GM12878 (cell line): ENCODE results near the gene SSBP3. TPM values are rescaled to one million over a fixed set of nuclear protein-coding genes. Genes with fewer than 3 reads are reported as not detected.

Source experiments
- ATAC-seq: fragments of 200-7000 bp; cut with Tn5 transposase; 3 replicates; pipeline ENCODE4 v1.9.1; 2020; ENCODE audit warnings: mild to moderate bottlenecking, moderate library complexity
- BruUV-seq: library from RNA; stranded (reverse); fragments of 400-500 nt; replicated peaks from 2 replicates; lab custom pipeline; 2021; lab: Mats Ljungman, UMichigan
- CTCF ChIA-PET: fragments of 300-600 bp; sonication (Branson Sonifier 250); formaldehyde crosslinking; extraction: SDS; loops from one replicate; lab custom pipeline; 2021; ENCODE audit warnings: inconsistent platforms; lab: Yijun Ruan, JAX
- POLR2A ChIA-PET: fragments of 350-600 bp; formaldehyde crosslinking; extraction: SDS; loops from one replicate; lab custom pipeline; 2021; ENCODE audit warnings: inconsistent platforms; lab: Charles Lee
- RAD21 ChIA-PET: fragments of 300-600 bp; sonication (Branson Sonifier 250); formaldehyde crosslinking; loops from one replicate; lab custom pipeline; 2023; ENCODE audit warnings: antibody characterized with exemption; ENCODE audit not compliant: unreplicated experiment; lab: Charles Lee
- SMC1A ChIA-PET: fragments of 300-600 bp; sonication (Branson Sonifier 250); formaldehyde crosslinking; loops from one replicate; lab custom pipeline; 2023; ENCODE audit not compliant: unreplicated experiment, uncharacterized antibody; lab: Charles Lee
- DNase-seq: peaks from one replicate; pipeline ENCODE4 v3.0.0-alpha.2; 2011; ENCODE audit warnings: low read depth, low spot score
- FAIRE-seq: peaks from 3 replicates; lab custom pipeline; 2011; peaks lifted over from hg19 to GRCh38; lab: Jason Lieb, UNC
- H2AFZ ChIP-seq: 2 replicates; pipeline ENCODE4 v1.6.0; 2011; ENCODE audit warnings: low read depth, low read length, control low read depth; ENCODE audit not compliant: control insufficient read depth
- H3K27ac ChIP-seq: 2 replicates; pipeline ENCODE4 v1.5.1; 2011; ENCODE audit warnings: control low read depth; ENCODE audit not compliant: control insufficient read depth, insufficient read depth
- H3K27me3 ChIP-seq, 2 experiments: replicated peaks in 1 of 2; 2 replicates each; pipeline versions ENCODE4 v1.6.0 to v1.6.1; 2011; ENCODE audit warnings: low read length in 1 of 2; ENCODE audit not compliant: control insufficient read depth in 2 of 2, insufficient read depth in 2 of 2
- H3K36me3 ChIP-seq, 2 experiments: 2 replicates each; pipeline ENCODE4 v1.5.1; 2011; ENCODE audit warnings: low read length in 1 of 2; ENCODE audit not compliant: control insufficient read depth in 2 of 2, insufficient read depth in 2 of 2
- H3K4me1 ChIP-seq: 2 replicates; pipeline ENCODE4 v1.6.1; 2011; ENCODE audit warnings: mild to moderate bottlenecking, low read length, moderate library complexity, mixed read lengths; ENCODE audit not compliant: control insufficient read depth, insufficient read depth
- H3K4me2 ChIP-seq: 2 replicates; pipeline ENCODE4 v1.6.0; 2011; ENCODE audit warnings: control low read depth; ENCODE audit not compliant: control insufficient read depth, insufficient read depth
- H3K4me3 ChIP-seq: fragments of 200-600 bp; sonication (generic); 2 replicates; pipeline ENCODE4 v1.5.1; 2016
- H3K79me2 ChIP-seq: 2 replicates; pipeline ENCODE4 v1.6.0; 2011; ENCODE audit warnings: low read length; ENCODE audit not compliant: control insufficient read depth, insufficient read depth
- H3K9ac ChIP-seq: 2 replicates; pipeline ENCODE4 v1.8.0; 2011; ENCODE audit warnings: low read length, control low read depth, mixed read lengths; ENCODE audit not compliant: control insufficient read depth, insufficient read depth
- H3K9me3 ChIP-seq: replicated peaks from 3 replicates; pipeline ENCODE4 v1.5.1; 2011; ENCODE audit warnings: mild to moderate bottlenecking, low read length; ENCODE audit not compliant: control insufficient read depth, insufficient read depth
- H4K20me1 ChIP-seq: 2 replicates; pipeline ENCODE4 v1.6.0; 2011; ENCODE audit not compliant: control insufficient read depth, insufficient read depth
- EED ChIP-seq: sonication (generic); IDR thresholded peaks from 2 replicates; pipeline ENCODE4 v1.6.1; 2016; ENCODE audit warnings: antibody characterized with exemption, low read depth
- MAX ChIP-seq: IDR thresholded peaks from 2 replicates; pipeline ENCODE4 v1.6.1; 2012; ENCODE audit warnings: low read depth, low read length, improper control_type of control experiment
- RFX5 ChIP-seq: IDR thresholded peaks from 2 replicates; pipeline ENCODE4 v1.6.1; 2011; ENCODE audit warnings: low read depth, low read length, improper control_type of control experiment
- RUNX3 ChIP-seq: IDR thresholded peaks from 2 replicates; pipeline ENCODE4 v1.6.1; 2012; ENCODE audit warnings: low read length, inconsistent platforms
- STAT3 ChIP-seq: IDR thresholded peaks from 2 replicates; pipeline ENCODE4 v1.6.1; 2011; ENCODE audit warnings: low read depth, low read length, improper control_type of control experiment
- TCF7 ChIP-seq: IDR thresholded peaks from 2 replicates; pipeline ENCODE4 v1.6.1; 2014; ENCODE audit warnings: antibody characterized with exemption, borderline replicate concordance
- WGBS: methylation state at CpG from one replicate; pipeline ENCODE4 v1.1.6; 2016; ENCODE audit warnings: low lambda C conversion rate; ENCODE audit not compliant: insufficient replicate concordance, insufficient coverage; ENCODE audit errors: missing lambda C conversion rate; 5-methylcytosine and 5-hydroxymethylcytosine counted together
- in situ Hi-C: fragments of 300-500 bp; cut with MboI; formaldehyde crosslinking; loops from 9 replicates; pipeline ENCODE4 v1.14.3; 2018; ENCODE audit warnings: mixed read lengths
- intact Hi-C: fragments of 100-400 bp; cut with micrococcal nuclease; formaldehyde crosslinking; loops from one replicate; pipeline ENCODE4 v1.14.2; 2022; ENCODE audit not compliant: unreplicated experiment
- polyA plus RNA-seq, 11 experiments: library from polyadenylated mRNA; depleted of rRNA in 4 of 11; unstranded in 6 of 11; stranded (reverse) in 5 of 11; fragments of >200 nt; fragmentation: Nextera tagmentation in 4 of 11; fragmentation: Illumina TruSeq in 1 of 11; extraction: Ambion mirVana in 4 of 11; extraction: Trizol in 1 of 11; gene quantifications; 1 replicate in 1 of 11; 2 replicates in 10 of 11; pipeline versions ENCODE4 v1.2.1 to v1.2.3, GENCODE V29; 2011 to 2016; ENCODE audit warnings: inconsistent platforms in 2 of 11, missing spikeins in 2 of 11, low read depth in 1 of 11
- total RNA-seq, 4 experiments: library from RNA; depleted of rRNA in 3 of 4; stranded (reverse); fragments of >200 nt in 3 of 4; fragmentation: Illumina TruSeq in 1 of 4; extraction: Trizol in 1 of 4; gene quantifications; 2 replicates each; pipeline versions ENCODE4 v1.2.1 to v1.2.3, GENCODE V29; 2013 to 2021

The SSBP3 gene
- total and polyA plus RNA-seq, 10 of the 15 experiments (the other 5 are each of a cell fraction or from before 2014, with no cell fraction given), result 4.1 to 51.7 (median 17.1) TPM

GRCh38 chr1:54384918-54385726 lies 21.1 kb downstream of the SSBP3 start:
- H3K4me2 ChIP-seq, result no peak overlapping the region
- no peak overlapping the region for H3K27ac ChIP-seq
- ATAC-seq (no peak), DNase-seq (no peak), FAIRE-seq (no peak)
- H3K79me2 ChIP-seq, result peaks cover 7% of the 10 kb centered on the region
- RAD21 ChIA-PET, result no interaction called here
- H3K27me3 ChIP-seq, result no peaks in the 10 kb centered on the region
- in situ Hi-C loops, result no loop called here
- no peak for TF ChIP-seq STAT3
- no peak for TF ChIP-seq TCF7
- TF ChIP-seq RUNX3, result no peak
- no peak for TF ChIP-seq MAX
- TF ChIP-seq RFX5, result no peak
- no peak for TF ChIP-seq EED
- H3K4me3 ChIP-seq, result no peak overlapping the region
- SMC1A ChIA-PET, result interaction anchor here (1.0 to 1.5 kb wide), 3 partner anchors 8 to 19 kb away, joined by 3 to 5 read pairs (median 4); no protein-coding TSS in a partner anchor
- peaks cover 0 to 6% of the 10 kb centered on the region in 2 experiments; a peak in 3 of 4 replicates for H3K36me3 ChIP-seq
- no TSS peak for BruUV-seq
- H2AFZ ChIP-seq, result no peak overlapping the region
- H3K9ac ChIP-seq, result no peak overlapping the region
- intact Hi-C loops, result no loop called here
- POLR2A ChIA-PET, result interaction anchor here (0.7 to 2.3 kb wide), 3 partner anchors 9 to 22 kb away, joined by 3 to 6 read pairs (median 4); no protein-coding TSS in a partner anchor
- WGBS, result 81% methylated on average over 7 of the region's 7 CpGs
- H3K9me3 ChIP-seq, result no peaks in the 10 kb centered on the region
- H3K4me1 ChIP-seq, result peaks cover 16% of the 10 kb centered on the region
- CTCF ChIA-PET, result interaction anchor here (1.6 kb wide), 1 partner anchor 19 kb away, joined by 4 read pairs; no protein-coding TSS in a partner anchor
- no peaks in the 10 kb centered on the region; the same call in 1 of the 2 replicates for H4K20me1 ChIP-seq
